ENCODE measurements around the gene CNFN.

The CNFN gene

DNA sequence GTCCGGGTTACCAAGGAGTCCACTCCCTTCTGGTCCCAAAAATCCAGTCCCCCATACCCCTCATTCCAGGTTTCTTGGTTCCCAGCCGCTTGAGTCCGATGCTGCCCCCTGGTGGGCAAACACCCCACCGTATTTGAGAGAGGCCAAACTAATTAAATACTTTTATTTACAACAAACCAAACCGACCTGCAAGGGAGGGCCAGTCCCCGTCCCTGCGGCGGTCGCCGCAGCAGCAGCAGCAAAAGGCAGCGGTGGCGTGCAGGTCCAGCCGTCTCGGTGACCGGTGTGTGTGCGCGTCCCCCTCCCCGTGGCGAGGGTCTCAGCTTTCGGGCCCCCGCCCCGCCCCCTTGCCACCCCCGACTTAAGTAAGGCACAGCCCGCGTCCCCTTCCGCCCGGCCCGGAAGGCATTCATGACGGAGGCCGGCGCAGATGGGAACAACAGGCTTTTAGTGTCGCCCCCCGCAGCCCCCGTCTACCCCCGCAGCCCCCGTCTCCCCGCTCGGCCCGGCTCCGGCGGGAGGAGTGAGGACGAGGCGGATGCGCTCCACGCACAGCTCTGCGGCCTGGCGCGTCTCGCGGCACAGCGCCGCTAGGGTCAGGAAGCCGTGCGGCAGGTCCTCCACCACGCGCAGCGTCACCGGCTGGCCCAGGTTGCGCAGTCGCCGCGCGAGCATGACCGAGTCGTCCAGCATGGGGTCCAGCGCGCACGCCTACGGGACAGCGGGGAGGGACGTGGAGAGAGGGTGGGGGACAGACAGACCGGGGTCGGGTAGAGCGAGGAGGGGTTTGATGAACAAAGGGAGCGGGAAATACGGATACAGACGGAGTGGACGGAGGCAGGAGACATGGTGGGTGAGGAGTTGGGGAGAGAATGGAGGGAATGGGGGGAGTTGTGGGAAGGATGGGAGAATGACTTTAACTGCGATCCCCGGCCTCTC lies 11.5 kb upstream of the CNFN start:
- TF ChIP-seq GATA3 (IDR thresholded peaks at IDR 0.05; ENCODE audit: low read depth, low read length) (no peak), GATA2 (IDR thresholded peaks at IDR 0.05; ENCODE audit: low read depth, low read length) (no peak)

DNA sequence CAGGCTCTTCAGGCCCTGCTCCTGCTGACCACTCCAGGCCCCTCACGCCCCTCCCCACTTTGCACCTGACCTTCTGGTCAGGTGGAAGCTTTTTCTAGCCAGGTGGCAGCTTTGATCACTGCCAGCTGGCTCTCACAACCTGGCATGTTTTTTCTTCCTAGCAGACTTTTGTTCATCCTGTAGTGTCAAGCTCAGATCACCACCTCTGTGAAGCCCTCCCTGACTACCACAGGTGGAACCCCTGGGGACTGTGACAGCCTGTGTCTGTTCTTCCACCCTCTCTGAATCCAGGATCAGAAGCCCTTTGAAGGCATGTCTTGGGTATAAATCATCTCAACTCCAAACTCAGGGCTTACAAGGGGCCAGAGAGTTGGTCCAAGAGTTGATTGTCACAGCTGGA lies 10.3 kb upstream of the CNFN start:
- no peak for TF ChIP-seq GATA2 (IDR thresholded peaks at IDR 0.05; ENCODE audit: low read depth, low read length)
- no peak for TF ChIP-seq GATA3 (IDR thresholded peaks at IDR 0.05; ENCODE audit: low read depth, low read length)

DNA sequence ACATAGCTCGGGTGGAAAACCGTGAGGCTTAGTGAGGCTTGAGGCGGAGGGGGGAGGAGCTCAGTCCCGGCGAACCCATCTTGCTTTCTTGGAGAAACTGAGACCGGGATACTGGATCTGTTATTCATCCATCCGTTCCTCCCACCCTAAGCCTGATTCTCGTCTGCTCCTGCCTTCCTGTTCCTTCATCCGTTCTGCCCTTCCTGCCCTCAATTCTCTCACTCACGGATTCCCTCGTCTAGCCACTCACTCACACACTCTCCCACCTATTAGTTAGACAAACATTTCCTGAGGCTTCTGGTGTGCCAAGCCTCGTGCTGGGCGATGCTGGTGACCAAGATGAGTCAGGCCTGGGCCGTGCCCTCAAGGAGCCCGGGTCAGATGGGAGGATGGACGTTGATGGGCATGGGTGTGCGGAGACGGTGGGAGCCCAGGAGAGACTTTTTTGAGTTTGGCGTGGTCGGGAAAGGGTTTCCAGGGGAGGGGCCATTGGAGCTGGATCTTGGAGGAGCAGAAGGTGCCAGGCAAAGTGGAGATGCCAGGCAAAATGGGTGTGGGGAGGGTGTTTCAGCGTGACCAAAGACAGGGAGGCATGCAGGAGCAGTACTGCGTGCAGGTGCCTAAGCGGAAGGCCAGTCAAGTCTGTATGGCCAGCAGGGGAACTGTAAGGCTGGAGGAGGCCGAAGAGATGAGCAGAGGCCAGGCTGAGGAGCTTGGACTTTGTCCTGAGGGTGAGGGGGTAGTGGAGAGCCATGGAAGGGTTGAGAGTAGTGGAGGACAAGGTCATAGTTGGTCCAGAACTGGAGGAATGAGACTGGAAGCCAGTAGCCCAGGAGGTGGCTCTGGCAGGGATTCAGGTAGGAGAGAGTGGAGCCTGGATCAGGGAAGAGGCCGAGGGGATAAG lies 7.4 kb upstream of the CNFN start:
- TF ChIP-seq GATA3 (IDR thresholded peaks at IDR 0.05; ENCODE audit: low read depth, low read length): no peak
- no peak for TF ChIP-seq GATA2 (IDR thresholded peaks at IDR 0.05; ENCODE audit: low read depth, low read length)

DNA sequence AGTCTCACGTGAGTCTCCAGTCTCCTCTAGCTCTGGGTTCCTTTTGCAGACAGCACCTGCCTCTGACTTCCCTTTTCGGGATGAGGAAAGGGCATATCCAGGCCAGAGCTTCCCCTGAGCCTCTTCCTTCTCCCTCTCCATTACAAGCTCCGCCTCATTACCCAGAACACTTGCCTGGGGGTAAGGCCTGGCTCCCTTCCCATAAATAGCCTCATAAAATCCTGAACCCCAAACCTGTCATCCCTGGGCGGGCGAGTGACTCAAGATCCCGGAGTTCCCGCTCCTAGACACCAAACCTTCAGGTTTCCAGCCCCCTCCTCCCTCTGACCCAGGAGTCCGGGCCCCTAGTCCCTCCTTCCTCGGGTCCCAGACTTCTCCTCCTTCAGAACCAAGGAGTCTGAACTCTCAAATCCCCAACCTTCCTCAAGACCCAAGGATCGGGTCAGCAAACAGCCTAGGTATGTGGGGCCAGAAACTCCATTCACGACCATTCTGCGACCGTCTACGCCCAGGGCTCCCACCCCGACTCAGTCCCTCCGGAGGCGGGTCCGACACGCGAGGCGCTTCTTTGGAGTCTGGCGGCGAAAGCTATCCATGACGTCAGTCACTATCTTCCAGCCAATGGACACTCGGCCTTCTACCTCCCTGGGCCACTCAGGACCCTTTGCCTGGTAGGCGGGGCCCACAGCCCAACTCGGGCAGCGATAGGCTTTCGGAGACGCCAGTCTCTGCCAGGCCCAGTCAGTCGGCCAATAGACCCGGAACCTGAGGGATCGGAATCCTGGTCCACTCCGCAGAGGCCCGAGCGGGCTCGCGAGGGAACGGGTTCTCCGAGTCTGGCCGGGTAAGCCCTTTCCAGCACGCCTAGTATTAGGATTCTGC lies 6.5 kb upstream of the CNFN start:
- TF ChIP-seq GATA3 (IDR thresholded peaks at IDR 0.05; ENCODE audit: low read depth, low read length) (no peak), GATA2 (IDR thresholded peaks at IDR 0.05; ENCODE audit: low read depth, low read length) (no peak)

DNA sequence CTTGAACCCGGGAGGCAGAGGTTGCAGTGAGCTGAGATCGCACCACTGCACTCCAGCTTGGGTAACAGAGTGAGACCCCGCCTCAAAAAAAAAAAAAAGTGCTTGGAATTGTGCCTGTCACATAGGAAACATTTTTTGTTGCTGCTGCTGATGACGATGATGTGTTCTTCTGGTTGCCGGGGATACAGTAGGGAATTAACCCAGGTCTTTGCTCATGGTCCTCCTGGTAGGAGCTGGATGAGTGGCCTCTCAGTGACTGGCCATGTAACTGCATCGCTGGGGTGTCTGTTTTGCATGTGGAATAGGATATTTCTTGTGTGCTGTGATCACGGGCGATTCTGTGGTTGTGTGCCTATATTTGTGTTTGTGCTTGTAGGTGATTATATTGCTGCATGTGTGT lies 4.7 kb upstream of the CNFN start:
- TF ChIP-seq GATA2 (IDR thresholded peaks at IDR 0.05; ENCODE audit: low read depth, low read length): no peak
- TF ChIP-seq GATA3 (IDR thresholded peaks at IDR 0.05; ENCODE audit: low read depth, low read length): no peak

DNA sequence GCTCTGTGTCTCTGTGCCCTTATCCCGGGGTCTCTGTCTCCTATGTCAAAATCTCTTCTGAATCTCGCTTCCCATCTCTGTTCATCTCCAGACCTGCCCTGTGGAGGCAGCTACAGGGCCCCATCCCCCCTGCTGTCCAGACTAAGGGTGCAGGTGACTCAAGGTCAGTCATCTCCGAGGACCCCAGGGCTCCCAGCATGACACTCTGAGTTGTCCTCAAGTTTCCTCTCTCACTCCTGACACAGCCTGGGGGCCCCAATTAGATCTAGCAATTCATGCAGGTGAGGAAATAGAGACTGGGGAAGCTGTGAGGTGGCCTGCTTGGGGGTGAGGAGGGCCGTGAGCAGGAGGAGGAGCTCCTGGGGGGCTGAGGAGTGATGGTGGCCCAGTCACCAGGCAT lies 2.1 kb upstream of the CNFN start:
- TF ChIP-seq GATA3 (IDR thresholded peaks at IDR 0.05; ENCODE audit: low read depth, low read length) (no peak), GATA2 (IDR thresholded peaks at IDR 0.05; ENCODE audit: low read depth, low read length) (no peak)

DNA sequence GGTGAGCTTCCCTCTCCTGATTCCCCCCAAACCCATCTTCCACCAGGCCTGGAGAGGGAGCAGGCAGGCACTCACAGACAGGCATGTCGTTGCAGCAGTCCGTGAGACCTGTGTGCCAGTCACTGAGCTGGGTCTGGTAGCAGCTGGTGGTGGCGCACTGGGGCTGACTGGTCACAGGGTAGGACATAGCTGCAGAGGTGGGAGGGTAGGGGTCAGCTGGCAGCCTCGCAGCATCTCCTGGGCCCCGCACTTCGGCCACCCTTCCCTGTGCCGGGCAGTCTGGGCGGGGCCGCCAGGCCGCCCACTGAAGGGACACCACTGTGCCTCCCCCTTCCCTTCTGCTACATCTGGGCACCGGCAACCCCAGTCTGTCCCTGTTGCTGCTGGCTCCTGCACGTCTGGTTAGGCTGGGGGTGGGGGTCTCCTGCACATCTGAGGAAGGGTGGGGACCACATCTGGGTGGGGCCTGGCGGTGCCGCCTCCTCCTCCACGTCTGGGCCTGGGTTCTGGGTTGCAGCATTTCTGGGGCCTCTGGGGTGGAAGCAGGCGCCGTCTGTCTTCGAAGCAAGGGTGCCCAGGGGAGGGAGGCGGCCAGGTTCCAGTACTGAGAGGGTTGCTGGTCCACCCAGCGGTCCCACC lies 1.1 kb downstream of the CNFN start:
- TF ChIP-seq GATA3 (IDR thresholded peaks at IDR 0.05; ENCODE audit: low read depth, low read length) (no peak), GATA2 (IDR thresholded peaks at IDR 0.05; ENCODE audit: low read depth, low read length) (no peak)

DNA sequence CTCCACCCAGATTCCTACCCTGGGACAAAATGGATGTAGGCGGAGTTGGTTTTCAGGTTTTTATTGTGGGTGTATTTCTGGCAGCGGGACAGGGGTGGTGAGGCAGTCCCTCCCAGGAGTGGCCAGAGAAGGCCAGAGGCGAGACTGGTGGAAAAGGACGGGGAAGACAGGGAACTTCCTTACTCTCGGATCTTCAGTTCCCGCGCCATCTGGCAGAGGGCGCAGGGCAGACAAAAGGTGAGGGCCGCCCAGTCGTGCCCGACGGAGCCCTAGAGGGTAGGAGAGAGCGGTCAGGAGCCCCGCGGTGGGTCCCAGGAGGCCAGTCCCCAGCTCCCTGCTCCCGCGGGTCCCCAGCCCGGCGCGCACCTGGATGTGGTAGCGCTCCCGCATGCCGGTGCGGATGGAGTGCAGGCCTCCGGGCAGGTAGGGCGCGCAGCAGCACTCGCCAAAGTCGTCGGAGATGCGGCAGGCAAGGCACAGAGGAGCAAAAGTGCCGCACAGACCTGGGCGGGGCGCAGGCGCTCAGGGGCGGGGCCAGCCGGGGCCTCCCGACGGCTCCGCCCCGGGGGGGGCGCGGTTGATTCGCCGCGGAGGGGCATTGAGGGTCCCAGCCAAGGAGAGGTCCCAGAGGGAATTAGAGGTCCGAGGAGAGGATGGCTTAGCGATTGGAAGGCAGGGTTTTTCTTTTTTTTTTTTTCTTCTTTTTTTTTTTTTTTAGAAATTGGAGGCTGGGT lies 3.0 kb downstream of the CNFN start:
- no peak for TF ChIP-seq GATA3 (IDR thresholded peaks at IDR 0.05; ENCODE audit: low read depth, low read length)
- TF ChIP-seq GATA2 (IDR thresholded peaks at IDR 0.05; ENCODE audit: low read depth, low read length): no peak

DNA sequence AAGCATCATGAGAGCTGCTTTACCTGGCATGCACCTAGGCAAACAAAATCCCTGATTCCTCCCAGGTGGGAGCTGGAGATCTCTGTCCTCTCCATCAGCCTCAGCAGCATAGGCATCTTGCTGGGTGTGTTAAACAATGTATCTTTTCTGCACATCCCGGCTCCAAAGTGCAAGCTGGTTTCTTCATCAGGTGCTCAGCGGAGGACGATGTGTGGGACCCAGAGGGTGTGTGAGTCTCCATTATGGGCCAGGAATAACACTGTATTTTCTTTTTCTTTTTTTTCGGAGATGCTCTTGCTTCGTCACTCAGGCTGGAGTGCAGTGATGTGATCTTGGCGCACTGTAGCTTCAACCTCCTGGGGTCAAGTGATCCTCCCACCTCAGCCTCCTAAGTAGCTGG lies 9.9 kb downstream of the CNFN start:
- TF ChIP-seq GATA2 (IDR thresholded peaks at IDR 0.05; ENCODE audit: low read depth, low read length): no peak
- TF ChIP-seq GATA3 (IDR thresholded peaks at IDR 0.05; ENCODE audit: low read depth, low read length): no peak

DNA sequence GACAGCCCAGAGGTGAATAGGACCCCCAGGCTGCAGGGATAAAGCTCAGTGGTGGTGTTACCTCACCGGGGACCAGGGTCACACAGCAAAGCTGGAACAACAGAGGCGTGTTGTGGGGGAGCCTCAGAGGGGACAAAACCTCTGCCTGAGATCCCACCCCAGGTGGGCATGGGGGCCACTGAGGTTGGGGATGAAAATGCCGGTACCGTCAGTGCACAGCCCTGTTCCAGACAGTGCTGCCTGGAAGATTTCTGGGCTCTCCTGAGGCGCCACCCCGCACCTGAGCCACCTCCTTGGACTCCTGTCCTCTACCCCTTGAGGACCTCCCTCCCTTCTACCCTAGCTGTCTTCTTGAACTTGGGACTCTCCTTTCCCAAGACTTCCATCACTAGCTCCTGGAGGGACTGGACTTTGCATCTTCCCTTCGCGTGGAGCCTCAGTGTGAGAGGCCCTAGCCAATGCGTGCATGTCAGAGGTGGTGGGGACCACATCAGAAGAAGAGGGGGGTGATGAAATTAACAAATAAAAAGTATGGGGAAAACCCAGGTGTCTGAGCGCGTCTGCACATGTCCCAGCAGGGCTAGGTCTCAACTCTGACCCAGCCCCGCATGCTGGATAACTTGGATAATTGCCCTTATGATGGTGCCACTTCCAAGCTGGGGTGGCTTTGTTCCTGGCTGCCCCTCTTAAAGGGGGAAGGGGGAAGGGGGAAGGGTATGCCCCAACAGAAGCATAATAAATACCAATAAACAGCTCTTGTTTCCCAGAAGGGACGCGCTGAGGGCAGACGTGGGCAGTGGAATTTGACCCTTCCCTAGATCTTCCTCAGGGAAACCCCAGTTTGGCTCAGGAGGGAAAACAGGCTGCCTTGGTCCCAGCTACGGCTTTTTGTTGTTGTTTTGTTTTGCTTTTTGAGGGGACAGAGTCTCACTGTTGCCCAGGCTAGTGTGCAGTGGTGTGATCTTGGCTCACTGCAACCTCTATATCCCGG lies 11.6 kb downstream of the CNFN start:
- TF ChIP-seq GATA2 (IDR thresholded peaks at IDR 0.05; ENCODE audit: low read depth, low read length) (no peak), GATA3 (IDR thresholded peaks at IDR 0.05; ENCODE audit: low read depth, low read length) (no peak)

DNA sequence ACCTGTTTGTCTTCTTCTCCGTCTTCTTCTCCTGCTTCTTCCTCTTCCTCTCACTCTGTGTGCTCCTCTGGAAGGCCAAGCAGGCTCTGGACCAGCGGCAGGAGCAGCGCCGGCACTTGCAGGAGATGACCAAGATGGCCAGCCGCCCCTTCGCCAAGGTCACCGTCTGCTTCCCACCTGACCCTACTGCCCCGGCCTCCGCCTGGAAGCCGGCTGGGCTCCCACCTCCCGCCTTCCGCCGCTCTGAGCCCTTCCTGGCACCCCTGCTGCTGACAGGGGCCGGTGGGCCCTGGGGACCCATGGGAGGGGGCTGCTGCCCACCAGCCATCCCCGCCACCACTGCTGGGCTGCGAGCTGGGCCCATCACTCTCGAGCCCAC lies 13.9 kb downstream of the CNFN start:
- TF ChIP-seq GATA2 (IDR thresholded peaks at IDR 0.05; ENCODE audit: low read depth, low read length) (no peak), GATA3 (IDR thresholded peaks at IDR 0.05; ENCODE audit: low read depth, low read length) (no peak)

Measured in SH-SY5Y (cell line).